Fibroblast of skin of scalp (primary cell): ENCODE data around the gene EFNB3. TPM values are rescaled to one million over a fixed set of nuclear protein-coding genes. Genes with fewer than 3 reads are reported as not detected.
A peak's percentile ranks its signal among the peaks of the same experiment; 100 is the strongest.

Experiments
- DNase-seq: peaks from one replicate; pipeline ENCODE4 v3.0.0-alpha.2; 2013
- polyA plus RNA-seq, 2 experiments: library from polyadenylated mRNA; unstranded; fragments of 120-200 nt; gene quantifications; one replicate each; pipeline ENCODE4 v1.2.1, GENCODE V29; 2013; ENCODE audit not compliant: insufficient read length in 2 of 2

The EFNB3 gene, protein sequence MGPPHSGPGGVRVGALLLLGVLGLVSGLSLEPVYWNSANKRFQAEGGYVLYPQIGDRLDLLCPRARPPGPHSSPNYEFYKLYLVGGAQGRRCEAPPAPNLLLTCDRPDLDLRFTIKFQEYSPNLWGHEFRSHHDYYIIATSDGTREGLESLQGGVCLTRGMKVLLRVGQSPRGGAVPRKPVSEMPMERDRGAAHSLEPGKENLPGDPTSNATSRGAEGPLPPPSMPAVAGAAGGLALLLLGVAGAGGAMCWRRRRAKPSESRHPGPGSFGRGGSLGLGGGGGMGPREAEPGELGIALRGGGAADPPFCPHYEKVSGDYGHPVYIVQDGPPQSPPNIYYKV
- 9.7 TPM for polyA plus RNA-seq (2013, experiment 1 of 2; ENCODE audit: insufficient read length)
- 11.7 TPM for polyA plus RNA-seq (2013, experiment 2 of 2; ENCODE audit: insufficient read length)

DNA sequence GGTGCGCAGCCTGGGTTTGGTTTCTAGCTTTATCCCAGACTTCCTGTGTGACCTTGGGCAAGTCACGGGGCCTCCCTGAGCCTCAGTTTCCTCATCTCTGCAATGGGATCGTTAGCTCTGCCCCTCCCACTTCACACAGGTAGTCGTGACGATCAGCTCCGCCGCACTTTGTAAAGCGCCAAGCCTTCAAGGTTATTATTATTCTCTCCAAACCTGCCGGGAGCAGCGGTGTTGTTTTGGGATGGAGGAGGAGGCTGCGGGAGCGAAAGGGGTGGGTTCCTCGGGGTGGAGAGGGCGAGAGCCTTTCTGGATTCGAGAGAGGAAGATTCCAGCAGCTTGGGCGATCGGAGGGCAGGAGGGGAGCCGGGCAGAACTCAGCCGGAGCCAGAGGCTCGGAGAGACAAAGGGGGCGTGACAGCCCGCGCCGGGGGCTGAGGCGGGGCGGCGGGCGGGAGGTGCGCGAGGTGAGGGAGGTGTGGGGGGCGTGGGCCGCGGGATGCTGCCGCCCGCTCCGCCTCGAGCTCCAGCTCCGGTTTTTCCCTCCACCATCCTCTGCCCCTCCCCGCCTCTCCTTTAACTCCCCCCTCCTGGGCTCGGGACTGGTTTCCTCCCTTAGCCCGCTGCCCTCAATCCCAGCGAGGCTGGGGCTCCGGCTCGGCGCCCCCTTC is at the start of gene EFNB3:
Gene EFNB3, plus strand, starts transcription at position 602 of the 668 bp plus-strand sequence. CDS start 397 bp downstream, outside the sequence.
- DNase-seq: peak; percentile 59

DNA sequence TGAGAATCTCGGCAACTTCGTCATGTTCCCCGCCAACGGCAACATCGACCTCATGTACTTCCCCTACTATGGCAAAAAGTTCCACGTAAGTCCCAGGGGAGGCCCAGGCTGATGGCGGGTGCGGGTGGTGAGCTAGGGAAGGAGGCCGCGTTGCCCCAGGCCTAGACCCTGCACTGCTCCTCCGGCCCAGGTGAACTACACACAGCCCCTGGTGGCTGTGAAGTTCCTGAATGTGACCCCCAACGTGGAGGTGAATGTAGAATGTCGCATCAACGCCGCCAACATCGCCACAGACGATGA is 49.5 kb upstream of the EFNB3 start:
- DNase-seq: no peak

DNA sequence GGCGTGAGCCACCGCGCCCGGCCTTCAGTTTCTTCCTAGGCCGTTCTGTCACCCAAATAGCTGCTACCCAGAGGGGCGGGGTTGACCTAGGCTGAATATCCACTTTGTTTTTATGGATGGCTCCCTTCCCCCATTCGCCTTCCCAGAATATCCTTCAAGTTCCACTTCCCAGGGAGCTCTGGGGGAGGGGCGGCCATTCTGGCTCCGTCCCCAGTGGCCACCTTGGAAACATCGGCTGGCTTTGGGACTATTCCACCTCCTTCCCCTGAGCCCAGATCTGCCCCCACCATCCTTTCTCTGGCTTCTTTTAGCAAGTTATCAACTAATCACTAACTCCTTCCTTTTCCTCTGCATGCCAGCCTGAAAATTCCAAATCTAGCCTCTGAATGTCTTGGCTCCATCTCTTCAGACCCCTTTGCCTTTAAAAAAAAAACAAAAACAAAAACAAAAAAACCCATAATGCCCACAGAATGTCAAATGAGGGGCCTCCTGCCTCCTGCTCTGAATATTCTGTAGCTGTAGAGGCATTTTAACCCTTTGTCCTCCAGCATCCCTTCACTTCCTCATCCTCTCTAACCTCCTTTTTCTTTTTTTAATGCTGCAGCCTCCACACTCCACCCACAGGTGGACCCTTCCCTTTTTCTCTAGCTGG is 47.9 kb upstream of the EFNB3 start:
- no peak for DNase-seq

DNA sequence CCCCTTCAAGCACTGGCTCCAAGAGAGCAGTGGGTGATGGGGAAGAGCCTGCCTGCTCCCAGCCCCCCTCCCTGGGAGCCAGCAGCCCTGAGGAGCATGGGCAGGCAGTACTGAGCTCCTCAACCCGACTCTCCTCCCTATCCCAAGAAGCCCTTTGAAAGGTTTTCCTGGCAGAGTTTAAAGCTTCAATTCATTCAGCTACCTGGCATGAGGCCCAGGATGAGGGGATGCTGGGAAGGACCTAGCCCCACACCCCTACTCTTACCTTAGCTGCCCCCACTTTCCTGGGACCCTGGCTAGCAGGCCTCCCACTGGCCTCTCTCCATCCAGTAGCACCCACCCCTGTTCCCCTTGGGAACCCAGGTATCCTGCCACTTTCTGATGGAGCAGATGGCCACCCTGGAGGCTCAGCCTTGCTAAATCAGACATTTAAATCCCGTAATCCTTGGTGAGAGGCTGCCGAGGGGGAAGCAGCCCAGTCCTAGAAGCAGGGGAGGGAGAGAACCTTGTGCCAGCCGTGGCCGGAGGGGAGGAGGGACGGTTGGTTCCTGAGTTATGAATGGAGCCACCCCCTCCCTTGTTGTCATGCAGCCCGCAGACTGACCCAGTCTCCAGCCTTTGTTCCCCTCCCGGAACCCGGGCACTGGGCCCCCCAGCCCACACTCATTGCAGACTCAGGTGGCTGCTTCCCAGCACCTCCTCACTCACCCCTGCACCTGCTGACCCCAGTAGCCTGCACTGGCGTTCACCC is 37.2 kb upstream of the EFNB3 start:
- no peak for DNase-seq

DNA sequence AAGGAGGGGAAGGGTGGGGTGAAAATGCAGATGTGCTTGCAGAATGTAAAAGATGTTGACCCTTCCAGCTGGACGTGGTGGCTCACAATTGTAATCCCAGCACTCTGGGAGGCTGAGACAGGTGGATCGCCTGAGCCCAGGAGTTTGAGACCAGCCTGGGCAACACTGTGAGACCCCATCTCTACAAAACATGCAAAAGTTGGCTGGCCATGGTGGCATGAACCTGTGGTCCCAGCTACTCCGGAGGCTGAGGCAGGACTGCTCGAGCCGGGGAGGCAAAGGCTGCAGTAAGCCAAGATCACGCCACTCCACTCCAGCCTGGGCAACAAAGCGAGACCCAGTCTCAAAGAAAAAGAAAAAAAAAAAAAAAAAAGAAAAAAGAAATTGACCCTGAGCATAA is 36.5 kb upstream of the EFNB3 start:
- no peak for DNase-seq

DNA sequence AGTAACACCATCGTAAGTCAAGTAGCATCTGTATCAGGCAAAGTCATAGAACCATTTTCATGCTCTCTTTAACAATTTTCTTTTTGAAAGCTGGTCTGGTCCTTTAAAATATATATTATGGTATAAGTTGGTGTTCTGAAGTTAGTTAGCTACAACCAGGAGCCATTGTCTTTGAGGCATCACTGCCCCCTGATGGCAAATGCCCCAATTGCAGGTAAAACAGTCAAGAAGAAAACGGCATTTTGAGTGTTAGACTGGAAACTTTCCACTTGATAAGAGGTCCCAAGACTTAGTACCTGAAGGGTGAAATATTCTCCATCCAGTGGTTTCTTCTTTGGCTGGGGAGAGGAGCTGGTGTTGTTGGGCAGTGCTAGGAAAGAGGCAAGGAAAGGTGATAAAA is 31.8 kb upstream of the EFNB3 start:
- no peak for DNase-seq

DNA sequence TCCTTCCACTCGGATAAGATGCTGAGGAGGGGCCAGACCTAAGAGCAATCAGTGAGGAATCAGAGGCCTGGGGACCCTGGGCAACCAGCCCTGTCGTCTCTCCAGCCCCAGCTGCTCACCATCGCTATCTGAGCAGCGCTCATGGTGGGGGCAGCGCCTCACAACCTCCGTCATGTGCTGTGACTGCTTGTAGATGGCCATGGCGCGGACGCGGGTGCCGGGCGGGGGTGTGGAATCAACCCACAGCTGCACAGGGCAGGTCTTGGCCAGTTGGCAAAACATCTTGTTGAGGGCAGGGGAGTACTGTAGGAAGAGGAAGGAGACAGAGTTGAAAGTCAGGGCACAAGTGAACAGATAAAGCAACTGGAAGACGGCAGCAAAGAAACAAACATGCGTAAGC is 30.1 kb upstream of the EFNB3 start:
- DNase-seq: no peak

DNA sequence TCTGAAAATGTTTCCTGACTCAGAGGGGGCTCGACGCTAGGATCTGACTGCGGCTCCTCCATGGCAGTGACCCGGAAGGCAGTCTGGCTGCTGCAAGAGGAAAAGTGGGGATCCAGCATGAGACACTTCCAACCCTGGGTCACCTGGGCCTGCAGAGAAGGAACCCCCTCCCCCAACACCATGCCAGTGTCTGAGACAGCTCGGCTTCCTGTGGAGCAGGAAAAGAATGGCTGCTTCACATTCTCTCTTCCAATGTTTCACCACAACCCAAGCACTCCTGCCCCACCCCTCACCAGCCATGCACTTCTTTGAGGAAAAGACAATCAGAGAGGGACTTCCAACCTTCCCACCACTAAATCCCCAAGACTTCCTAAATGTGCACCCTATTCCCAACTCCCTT is 28.5 kb upstream of the EFNB3 start:
- no peak for DNase-seq

DNA sequence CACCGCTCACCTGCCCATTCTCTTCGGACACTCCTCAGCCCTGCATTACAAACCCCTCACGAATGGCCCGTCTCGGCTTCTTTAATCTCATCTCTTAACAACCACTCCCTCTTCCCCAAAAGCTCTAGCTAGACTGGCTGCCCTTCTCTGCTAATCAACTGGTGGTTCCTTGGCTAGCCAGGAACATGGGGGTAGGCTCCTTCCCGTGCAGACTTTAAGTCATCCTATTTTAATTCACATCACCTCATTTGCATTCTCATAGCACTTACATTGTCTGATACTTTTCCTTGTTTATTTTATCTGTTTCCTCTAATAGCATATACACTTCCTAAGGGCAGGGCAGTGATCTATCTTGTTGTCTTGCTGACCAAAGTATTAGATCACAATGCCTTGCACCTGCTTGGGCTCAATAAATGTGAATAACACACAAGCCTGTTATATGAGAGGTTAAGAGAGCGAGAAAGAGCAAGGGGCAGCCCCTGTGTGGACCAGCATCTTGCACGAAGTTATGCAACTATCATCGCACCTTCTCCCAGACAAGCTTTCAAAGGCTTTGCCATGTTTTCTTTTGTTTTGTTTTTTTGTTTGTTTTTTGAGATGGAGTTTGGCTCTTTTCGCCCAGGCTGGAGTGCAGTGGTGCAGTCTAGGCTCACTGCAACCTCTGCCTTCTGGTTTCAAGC is 27.5 kb upstream of the EFNB3 start:
- DNase-seq: no peak

DNA sequence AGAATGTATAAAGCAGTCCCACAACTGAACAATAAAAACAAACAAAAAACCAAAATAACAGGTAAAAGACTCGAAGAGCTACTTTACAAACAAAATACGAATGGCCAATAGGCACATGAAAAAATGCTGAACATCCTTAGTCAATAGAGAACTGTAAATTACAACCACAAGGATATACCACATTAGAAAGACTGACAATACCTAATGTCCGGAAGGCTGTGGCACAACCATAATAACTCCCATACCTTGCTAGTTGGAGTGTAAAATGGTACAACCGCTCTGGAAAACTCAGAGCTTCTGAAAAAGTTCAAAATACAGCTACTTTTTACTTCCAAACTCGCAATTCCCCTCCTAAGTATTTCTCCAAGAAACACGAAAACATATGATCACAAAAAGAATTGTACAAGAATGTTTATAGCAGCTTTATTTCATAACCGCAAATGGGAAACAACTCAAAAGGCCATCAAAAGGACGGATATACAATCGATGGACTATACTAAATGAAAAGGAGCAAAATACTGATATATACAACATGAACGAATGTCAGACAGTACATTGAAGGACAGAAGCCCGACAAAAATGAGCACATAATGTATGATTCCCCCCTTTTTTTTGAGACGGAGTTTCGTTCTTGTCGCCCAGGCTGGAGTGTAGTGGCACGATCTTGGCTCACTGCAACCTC is 20.0 kb upstream of the EFNB3 start:
- DNase-seq: no peak

DNA sequence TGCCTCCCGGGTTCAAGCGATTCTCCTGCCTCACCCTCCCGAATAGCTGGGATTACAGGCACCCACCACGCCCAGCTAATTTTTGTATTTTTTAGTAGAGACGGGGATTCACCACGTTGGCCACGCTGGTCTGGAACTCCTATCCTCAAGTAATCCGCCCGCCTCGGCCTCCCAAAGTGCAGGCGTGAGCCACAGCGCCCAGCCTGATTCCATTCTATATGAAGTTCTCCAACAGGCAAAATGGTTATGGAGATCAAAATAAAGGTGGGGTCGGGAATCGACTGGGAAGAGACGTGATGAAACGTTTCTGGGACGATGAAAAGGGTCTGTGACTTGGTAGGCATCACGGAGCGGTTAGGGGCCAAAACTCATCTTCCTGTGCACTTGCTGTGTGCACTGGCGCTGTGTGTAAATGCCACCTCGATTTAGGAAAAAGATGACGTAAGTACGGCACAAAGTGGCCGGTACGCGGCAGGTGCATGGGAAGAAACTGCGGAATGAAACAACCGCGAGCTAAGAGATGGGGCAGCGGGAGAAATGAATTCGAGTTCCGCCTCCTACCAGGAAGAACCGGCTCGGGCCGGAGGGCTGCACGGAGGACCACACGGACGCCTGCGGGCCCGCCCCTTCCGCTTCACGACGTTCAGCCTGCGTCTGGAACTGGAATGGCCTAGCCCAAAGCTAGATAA is 19.3 kb upstream of the EFNB3 start:
- peak; percentile 94 for DNase-seq

DNA sequence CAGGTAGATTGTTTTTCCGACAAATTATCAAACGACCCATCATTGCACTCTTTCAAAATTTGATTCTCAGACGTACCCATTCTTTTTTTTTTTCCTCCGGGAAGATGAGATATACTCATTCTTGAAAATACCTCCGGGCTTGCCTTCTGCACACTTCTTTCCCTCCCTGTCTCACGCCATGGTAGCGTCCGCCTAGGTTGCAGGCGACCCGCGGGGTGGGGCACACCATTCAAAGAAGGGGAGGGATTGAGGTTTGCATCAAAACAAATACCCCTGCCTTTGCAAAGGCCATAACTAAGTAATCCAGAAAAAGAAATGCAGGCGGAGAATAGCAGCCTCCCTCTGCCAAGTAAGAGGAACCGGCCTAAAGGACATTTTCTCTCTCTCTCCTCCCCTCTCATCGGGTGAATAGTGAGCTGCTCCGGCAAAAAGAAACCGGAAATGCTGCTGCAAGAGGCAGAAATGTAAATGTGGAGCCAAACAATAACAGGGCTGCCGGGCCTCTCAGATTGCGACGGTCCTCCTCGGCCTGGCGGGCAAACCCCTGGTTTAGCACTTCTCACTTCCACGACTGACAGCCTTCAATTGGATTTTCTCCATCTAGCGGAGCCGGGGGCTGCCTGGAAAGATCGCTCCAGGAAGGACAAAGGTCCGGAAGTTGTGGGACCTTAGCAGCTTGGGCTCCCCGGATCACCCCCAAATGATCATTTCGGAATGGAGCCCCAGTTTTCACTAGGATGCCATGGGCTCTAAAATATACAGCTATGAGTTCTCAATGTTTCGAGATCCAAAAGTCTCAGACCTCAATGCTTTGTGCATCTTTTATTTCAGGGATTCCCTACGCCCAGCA is 18.6 kb upstream of the EFNB3 start:
- peak; percentile 88 for DNase-seq

DNA sequence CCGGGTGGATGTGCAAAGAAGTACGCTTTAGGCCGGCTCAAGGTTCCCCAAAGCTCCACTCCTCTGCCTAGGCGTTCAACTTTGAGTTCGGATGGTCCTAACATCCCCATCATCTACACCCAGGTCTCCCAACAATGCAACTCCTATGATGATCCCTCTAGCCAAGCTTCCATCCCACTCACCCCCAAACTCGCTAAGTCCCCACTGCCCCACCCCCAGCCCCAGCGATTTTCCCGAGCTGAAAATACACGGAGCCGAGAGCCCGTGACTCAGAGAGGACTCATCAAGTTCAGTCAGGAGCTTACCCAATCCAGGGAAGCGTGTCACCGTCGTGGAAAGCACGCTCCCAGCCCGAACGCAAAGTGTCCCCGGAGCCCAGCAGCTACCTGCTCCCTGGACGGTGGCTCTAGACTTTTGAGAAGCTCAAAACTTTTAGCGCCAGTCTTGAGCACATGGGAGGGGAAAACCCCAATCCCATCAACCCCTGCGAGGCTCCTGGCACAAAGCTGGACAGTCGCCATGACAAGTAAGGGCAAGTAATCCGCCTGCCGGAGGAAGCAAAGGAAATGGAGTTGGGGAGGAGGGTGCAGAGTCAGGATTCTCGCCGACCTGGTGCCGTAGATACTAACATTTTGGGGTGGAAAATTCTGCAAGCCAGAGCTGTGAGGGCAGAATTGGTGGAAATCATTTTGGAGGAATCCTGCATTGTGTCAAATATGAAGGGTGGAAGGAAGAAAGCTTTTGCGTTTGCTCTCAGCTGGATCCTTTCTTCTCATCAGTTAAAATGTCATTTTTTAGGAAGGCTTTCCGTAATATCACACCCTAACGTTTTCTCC is 17.7 kb upstream of the EFNB3 start, which contains the start of gene TP53:
Gene TP53, minus strand, starts transcription at position 419 of the 836 bp plus-strand sequence. CDS start 10,896 bp downstream, outside the sequence.
- peak; percentile 96 for DNase-seq

DNA sequence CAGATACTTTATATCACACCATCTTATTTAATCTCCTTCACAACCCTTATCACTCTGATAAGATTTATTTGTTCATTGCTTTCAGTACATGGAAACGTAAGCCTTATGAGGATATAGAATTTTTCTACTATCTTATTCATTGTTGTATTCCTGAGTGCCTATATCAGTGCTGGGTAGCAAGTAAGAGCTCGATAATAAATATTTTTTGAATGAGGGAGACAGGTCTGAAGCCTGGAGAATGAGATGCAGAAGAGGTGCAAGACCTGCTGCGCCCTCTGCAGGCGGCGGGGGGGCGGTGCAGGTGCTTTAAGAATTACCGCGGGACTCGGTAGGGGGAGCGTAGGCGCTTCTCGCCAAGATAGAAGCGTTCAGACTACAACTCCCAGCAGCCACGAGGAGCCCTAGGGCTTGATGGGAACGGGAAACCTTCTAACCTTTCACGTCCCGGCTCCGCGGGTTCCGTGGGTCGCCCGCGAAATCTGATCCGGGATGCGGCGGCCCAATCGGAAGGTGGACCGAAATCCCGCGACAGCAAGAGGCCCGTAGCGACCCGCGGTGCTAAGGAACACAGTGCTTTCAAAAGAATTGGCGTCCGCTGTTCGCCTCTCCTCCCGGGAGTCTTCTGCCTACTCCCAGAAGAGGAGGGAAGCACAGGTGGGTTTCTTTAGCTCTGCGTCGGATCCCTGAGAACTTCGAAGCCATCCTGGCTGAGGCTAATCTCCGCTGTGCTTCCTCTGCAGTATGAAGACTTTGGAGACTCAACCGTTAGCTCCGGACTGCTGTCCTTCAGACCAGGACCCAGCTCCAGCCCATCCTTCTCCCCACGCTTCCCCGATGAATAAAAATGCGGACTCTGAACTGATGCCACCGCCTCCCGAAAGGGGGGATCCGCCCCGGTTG is 16.8 kb upstream of the EFNB3 start, which contains the start of gene WRAP53:
Gene WRAP53, plus strand, starts transcription at position 570 of the 900 bp plus-strand sequence. Its CDS starts 172 bp downstream, at position 742.
- peak; percentile 99 for DNase-seq

DNA sequence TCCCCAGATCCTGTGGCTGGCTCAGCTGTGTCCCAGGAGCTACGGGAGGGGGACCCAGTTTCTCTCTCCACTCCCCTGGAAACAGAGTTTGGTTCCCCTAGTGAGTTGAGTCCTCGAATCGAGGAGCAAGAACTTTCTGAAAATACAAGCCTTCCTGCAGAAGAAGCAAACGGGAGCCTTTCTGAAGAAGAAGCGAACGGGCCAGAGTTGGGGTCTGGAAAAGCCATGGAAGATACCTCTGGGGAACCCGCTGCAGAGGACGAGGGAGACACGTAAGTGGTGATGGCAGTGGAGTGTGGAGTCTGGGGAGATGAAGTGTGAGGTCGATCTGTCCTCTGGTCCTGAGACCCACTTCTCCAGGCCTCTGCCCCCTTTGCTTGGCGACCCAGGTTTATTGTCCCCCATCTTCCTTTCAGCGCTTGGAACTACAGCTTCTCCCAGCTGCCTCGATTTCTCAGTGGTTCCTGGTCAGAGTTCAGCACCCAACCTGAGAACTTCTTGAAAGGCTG is 16.1 kb upstream of the EFNB3 start:
- no peak for DNase-seq

DNA sequence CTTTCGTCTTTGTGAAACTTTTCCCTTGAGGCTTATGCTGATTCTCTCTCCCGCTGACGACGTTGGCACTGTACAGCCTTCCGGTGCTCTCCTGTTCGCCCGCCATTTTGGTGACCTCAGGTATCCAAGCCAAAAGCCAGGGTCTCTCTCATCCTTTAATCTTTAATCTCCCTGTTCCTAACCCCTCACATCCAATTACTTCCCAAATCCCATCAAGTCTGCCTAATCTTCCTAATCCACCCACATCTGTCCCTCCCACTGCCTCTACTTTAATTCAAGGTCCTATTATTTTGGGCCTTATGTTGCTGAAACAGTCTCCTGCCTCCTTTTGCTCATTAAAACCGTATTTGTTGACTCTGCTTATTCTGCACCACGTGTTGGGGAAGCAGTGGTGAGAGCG is 9.4 kb upstream of the EFNB3 start:
- no peak for DNase-seq

DNA sequence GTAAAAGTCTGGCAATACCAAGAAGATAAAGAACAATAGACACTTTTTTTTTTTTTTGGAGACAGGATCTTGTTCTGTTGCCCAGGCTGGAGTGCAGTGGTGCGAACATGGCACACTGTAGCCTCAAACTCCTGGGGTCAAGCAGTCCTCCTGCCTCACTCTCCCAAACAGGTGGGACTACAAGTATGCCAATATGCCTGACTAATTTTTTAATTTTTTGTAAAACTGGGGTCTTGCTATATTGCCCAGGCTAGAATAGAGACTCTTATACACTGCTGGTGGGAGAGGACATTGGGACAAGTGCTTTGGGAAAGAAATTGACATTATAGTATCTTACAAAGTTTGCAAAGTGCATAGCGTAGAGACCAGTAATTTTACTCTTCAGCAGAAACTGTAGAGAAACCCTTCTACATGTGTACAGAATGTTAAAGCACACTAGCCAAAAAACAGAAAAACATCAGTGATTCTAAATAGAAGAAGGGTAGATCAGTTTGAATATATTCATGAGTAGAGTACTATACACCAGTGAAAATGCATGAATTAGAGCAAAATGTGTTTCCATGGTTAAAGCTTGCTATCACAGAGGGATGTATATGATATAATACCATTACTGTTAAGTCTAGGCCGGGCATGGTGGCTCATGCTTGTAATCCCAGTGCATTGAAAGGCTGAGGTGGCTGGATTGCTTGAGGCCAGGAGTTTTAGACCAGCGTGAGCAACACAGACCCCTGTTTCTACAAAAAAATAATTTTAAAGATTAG is 7.0 kb upstream of the EFNB3 start:
- no peak for DNase-seq
